GM12872 (cell line): ENCODE measurements around the gene FXYD6.

Experiments
- CTCF ChIP-seq: IDR thresholded peaks from 3 replicates; pipeline ENCODE4 v1.5.1; 2011; ENCODE audit warnings: low read depth, mild to moderate bottlenecking, low read length, moderate library complexity; ENCODE audit not compliant: insufficient read depth

The FXYD6 gene

GRCh38 chr11:117855912-117856651, 20.4 kb downstream of the FXYD6 start:
- no peak for TF ChIP-seq CTCF

- TF ChIP-seq CTCF, result no peak
These were observed 21.1 kb downstream of the FXYD6 start for GRCh38 chr11:117855186-117855845.

- no peak for TF ChIP-seq CTCF
These were observed 24.1 kb downstream of the FXYD6 start for GRCh38 chr11:117852309-117852708.

- TF ChIP-seq CTCF, result no peak
These were observed 24.6 kb downstream of the FXYD6 start for GRCh38 chr11:117851852-117852251.

- no peak for TF ChIP-seq CTCF
These were observed 25.4 kb downstream of the FXYD6 start for GRCh38 chr11:117851106-117851505.

- no peak for TF ChIP-seq CTCF
These were observed 26.6 kb downstream of the FXYD6 start for GRCh38 chr11:117849781-117850414.

GRCh38 chr11:117843666-117844484, 32.6 kb downstream of the FXYD6 start:
- TF ChIP-seq CTCF, result peak; percentile 98
